ENCODE data around the gene PHF5A.

- TF ChIP-seq EZH2 (IDR thresholded peaks at IDR 0.05; ENCODE audit: low read length, missing control alignments) (no peak), CTCF (conservative IDR thresholded peaks at IDR 0.05 in 1 of 2, IDR thresholded peaks at IDR 0.05 in 1 of 2; ENCODE audit: low read depth in 1 of 2, low read length in 2 of 2) (no peak)
These were observed 9.1 kb downstream of the PHF5A start for GRCh38 chr22:41459431-41459830.

Measured in fibroblast of lung (primary cell).